Measurements from ENCODE around the gene SLC5A6.

The SLC5A6 gene

DNA sequence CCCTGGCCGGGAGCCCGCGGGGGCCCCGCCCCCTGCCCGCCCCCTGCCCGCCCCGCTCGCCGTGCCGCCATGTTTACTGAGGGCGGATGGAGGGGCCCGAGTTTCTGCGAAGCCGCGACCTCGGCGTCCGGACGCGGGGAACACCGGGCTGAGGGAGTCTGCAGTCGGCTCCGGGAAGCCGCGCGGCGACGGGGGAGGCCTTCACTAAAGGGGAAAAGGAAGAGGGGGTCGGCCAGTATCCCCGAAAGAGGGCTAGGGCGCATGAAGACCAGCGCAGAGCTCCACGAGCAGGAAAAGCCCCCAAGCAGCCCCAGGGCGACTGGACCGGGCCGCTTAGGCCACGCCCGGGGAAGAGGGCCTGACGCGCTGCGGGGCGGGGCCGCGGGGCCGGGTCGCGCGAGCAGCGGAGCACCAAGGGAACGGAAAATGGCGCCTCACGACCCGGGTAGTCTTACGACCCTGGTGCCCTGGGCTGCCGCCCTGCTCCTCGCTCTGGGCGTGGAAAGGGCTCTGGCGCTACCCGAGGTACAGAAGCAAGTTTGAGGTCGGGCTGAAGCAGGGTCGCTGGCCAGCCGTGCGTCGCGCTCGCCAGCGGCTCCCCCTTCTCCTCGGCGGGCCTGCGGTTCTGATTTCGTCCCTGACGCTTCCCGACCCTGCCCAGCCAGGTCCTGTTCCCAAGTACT lies at the start of gene SLC5A6, which contains the start of gene ATRAID:
Gene SLC5A6 (minus strand): TSS at position 326 of the 683 bp plus-strand sequence. CDS start 4,618 bp downstream, outside the sequence.
Gene ATRAID (plus strand): TSS at position 99 of the 683 bp plus-strand sequence. CDS start 328 bp downstream, at position 427.
- DNase-seq (ENCODE audit: low read depth, low spot score): peak; percentile 96

GRCh38 chr2:27261241-27261925 lies 49.3 kb upstream of the SLC5A6 start:
- DNase-seq (ENCODE audit: low read depth, low spot score): no peak

DNA sequence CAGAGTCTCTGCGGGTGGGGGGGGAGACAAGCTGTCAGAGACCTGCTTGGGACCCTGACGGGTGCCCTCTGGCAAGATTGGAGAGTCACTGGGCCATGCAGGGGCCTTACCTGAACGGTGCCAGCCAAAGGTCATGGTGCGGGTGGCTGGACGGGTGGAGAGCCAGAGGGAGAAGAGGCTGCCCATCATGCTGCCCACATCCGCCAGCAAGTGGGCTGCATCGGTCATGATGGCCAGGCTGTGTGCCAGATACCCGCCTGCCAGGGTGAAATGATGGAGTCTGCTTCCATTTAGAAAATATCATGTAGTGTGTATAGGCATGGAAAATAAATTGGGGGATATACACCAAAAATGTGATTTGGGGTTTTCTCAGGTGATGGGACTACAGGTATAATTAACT lies 46.0 kb upstream of the SLC5A6 start:
- no peak for DNase-seq (ENCODE audit: low read depth, low spot score)

DNA sequence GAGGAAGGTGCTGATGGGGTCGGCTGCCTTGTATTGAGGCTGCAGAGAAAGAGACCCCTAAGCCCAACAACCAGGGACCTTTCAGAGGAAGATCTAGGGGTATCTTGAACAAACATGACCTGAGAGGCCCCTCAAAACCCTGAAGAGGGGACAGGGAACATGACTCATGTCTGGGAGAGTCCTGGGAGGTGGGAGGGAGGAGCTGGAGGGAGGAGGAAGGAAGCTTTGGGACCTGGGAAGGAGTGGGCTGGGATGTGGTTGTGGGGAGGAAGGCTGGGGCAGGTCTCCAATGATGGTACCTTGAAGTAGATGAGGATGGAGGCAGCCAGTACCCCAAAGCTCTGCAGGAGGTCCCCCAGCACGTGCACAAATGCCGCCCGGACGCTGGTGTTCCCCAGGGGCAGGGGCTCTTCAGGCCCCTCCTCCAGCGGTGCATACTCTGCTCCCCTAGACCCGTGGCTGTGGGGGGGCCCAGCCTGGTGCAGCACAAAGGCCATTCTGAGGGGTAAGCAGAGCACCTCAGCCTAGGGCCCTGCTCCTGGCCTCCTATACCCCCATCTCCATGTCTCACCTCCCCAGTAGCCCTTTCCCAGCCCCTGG lies 44.9 kb upstream of the SLC5A6 start:
- no peak for DNase-seq (ENCODE audit: low read depth, low spot score)

GRCh38 chr2:27255660-27256059 lies 43.6 kb upstream of the SLC5A6 start:
- DNase-seq (ENCODE audit: low read depth, low spot score): no peak

GRCh38 chr2:27255187-27255586 lies 43.1 kb upstream of the SLC5A6 start:
- no peak for DNase-seq (ENCODE audit: low read depth, low spot score)

GRCh38 chr2:27251766-27252165 lies 39.7 kb upstream of the SLC5A6 start:
- no peak for DNase-seq (ENCODE audit: low read depth, low spot score)

GRCh38 chr2:27250652-27251379 lies 38.7 kb upstream of the SLC5A6 start:
- DNase-seq (ENCODE audit: low read depth, low spot score): no peak

- DNase-seq (ENCODE audit: low read depth, low spot score): peak; percentile 73
Measured at GRCh38 chr2:27249891-27250651, 38.0 kb upstream of the SLC5A6 start.

DNA sequence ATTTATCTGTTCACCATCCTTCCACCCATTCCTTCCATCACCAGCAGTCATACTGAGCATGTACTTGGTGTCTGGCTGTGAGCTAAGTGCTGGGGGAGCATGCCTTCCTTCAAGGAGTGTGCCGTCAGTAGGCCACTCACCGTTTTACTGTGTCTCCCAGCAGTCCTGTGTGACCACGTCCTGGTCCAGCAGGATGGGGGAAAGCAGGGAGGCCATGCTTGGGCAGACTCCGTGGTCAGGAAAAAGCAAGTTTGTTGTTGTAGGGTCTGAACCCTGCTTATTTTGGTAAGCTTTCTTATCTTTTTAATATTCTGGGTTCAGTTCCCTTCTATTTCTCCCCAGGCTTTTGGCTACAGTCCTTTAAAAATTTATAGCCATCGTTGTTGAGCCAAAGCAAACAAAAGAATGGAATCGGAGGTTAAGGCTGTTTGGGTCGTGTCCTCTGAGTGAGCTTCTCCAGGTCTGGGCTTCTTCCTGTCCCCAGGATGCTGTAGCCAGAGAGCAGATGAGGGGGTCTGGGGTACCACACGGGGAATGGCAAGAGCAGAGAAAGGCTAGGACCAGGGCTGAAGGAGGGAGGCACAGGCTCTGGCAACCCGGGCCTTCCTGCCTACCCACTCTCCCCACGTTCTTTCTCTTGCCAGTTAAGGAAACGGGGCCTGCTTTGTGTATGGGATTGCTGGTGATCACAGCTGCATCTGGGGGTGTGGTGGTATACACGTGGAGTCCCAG lies 37.3 kb upstream of the SLC5A6 start:
- DNase-seq (ENCODE audit: low read depth, low spot score): peak; percentile 42

DNA sequence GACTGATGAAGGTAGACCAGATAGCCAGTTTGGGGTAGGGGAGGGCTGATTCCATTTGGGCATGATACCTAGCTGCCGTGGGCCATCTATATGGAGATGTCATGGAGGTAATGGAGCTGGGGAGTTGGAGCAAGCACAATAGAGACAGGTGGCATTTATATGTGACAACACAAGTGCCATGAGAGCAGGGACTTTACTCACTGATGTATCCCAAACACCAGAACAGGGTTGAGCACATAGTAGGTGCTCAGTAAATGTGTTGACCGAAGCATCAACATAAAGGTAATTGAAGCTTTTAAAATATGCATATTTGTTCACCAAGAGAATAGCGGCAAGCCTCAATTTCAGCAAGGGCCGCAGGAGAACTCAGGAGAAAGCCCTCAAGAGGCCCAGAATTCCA lies 35.8 kb upstream of the SLC5A6 start:
- DNase-seq (ENCODE audit: low read depth, low spot score): no peak

- no peak for DNase-seq (ENCODE audit: low read depth, low spot score)
Measured at GRCh38 chr2:27245626-27246025, 33.6 kb upstream of the SLC5A6 start.

DNA sequence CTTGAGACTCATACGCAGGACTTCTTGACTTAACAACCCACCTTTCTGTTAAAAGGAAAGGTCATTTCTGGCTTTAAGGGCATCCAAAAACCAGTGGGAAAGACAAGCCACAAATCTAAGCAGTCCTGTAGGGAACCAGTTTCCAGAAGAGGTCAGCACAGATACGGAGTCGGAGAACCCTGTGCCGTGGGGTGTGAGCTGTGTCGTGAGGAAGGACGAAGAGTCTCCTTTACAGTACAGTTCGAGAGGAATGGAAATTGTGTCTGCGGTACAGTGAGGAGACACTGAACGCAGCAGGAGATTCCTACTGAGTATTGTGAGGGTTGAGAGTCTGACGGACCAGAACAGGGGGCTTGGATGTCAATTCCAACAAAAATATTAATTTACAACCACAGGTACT lies 33.0 kb upstream of the SLC5A6 start:
- DNase-seq (ENCODE audit: low read depth, low spot score): no peak

GRCh38 chr2:27243391-27244130 lies 31.5 kb upstream of the SLC5A6 start:
- no peak for DNase-seq (ENCODE audit: low read depth, low spot score)

GRCh38 chr2:27242614-27242951 lies 30.5 kb upstream of the SLC5A6 start:
- DNase-seq (ENCODE audit: low read depth, low spot score): no peak

DNA sequence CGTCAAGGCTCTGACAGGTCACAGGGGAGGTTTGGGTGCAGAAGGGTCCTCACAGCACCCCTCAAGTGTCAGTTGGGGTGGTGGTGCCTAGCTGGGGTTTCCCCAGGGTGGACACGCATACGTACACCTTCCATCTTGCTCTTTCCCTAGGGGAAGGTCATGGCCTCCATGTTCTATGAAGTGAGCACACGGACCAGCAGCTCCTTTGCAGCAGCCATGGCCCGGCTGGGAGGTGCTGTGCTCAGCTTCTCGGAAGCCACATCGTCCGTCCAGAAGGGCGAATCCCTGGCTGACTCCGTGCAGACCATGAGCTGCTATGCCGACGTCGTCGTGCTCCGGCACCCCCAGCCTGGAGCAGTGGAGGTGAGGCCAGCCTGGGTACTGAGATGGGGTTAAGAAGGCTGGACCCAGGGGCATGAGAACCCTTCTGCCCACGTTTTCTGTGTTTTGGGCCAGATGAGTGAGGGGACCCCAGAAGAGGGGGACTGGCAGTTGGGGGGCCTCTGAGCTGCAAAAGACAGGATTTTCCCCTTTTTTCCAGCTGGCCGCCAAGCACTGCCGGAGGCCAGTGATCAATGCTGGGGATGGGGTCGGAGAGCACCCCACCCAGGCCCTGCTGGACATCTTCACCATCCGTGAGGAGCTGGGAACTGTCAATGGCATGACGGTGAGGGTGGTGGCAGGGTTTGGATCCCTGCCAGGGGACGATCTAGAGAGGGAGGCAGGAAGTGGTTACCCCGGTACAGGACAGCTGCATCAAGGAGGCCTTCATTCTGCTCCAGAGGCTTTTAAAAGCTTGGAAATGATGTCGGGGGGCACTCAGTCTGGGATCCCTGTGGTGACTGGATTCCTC lies 29.9 kb upstream of the SLC5A6 start:
- no peak for DNase-seq (ENCODE audit: low read depth, low spot score)

GRCh38 chr2:27240406-27240805 lies 28.3 kb upstream of the SLC5A6 start:
- no peak for DNase-seq (ENCODE audit: low read depth, low spot score)

GRCh38 chr2:27238976-27239375 lies 26.9 kb upstream of the SLC5A6 start:
- no peak for DNase-seq (ENCODE audit: low read depth, low spot score)

DNA sequence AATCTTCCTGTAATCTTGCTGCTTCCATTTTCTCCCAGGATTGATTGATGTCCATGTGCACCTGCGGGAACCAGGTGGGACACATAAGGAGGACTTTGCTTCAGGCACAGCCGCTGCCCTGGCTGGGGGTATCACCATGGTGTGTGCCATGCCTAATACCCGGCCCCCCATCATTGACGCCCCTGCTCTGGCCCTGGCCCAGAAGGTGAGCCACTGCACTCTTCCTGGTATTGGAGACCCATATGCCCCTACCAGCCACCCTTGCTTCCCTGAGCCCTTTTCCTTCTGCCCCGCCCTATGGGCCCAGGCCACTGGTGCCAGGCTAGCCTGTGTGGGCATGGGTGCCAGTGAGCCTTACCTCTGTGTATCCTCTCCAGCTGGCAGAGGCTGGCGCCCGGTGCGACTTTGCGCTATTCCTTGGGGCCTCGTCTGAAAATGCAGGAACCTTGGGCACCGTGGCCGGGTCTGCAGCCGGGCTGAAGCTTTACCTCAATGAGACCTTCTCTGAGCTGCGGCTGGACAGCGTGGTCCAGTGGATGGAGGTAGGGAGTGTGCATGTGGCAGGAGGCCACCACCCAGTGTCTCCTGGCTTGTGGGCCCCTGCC lies 25.4 kb upstream of the SLC5A6 start:
- no peak for DNase-seq (ENCODE audit: low read depth, low spot score)
